GM10266 (cell line): ENCODE measurements around the gene PTPN14.

Experiments used
- DNase-seq: peaks from one replicate; pipeline ENCODE4 v3.0.0; 2012; ENCODE audit errors: extremely low spot score
- TF ChIP-seq, protein P1 (sequence below): IDR thresholded peaks from 2 replicates; pipeline ENCODE4 v1.5.1; 2012; ENCODE audit warnings: mild to moderate bottlenecking, low read depth; ENCODE audit not compliant: control insufficient read depth, insufficient read depth; ENCODE audit errors: missing control alignments

PTPN14 gene

DNA sequence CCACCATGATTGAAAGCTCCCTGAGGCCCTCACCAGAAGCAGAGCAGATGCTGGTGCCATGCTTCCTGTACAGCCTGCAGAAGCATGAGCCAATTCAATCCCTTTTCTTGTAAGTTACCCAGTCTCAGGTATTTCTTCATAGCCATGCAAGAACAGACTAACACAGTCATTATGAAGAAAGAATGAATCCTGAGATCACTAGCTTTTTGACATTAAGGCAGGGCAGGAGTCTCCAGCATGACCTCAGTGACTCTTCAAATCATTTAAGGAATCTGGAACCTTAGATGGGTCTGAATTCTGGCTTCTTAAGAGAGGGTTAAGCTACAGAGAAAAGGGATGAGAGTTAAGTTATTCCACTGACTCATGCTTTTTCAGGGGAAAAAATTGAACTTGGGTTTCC is 79.0 kb downstream of the PTPN14 start:
- no peak for DNase-seq
- TF ChIP-seq, protein P1, sequence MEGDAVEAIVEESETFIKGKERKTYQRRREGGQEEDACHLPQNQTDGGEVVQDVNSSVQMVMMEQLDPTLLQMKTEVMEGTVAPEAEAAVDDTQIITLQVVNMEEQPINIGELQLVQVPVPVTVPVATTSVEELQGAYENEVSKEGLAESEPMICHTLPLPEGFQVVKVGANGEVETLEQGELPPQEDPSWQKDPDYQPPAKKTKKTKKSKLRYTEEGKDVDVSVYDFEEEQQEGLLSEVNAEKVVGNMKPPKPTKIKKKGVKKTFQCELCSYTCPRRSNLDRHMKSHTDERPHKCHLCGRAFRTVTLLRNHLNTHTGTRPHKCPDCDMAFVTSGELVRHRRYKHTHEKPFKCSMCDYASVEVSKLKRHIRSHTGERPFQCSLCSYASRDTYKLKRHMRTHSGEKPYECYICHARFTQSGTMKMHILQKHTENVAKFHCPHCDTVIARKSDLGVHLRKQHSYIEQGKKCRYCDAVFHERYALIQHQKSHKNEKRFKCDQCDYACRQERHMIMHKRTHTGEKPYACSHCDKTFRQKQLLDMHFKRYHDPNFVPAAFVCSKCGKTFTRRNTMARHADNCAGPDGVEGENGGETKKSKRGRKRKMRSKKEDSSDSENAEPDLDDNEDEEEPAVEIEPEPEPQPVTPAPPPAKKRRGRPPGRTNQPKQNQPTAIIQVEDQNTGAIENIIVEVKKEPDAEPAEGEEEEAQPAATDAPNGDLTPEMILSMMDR, result no peak

DNA sequence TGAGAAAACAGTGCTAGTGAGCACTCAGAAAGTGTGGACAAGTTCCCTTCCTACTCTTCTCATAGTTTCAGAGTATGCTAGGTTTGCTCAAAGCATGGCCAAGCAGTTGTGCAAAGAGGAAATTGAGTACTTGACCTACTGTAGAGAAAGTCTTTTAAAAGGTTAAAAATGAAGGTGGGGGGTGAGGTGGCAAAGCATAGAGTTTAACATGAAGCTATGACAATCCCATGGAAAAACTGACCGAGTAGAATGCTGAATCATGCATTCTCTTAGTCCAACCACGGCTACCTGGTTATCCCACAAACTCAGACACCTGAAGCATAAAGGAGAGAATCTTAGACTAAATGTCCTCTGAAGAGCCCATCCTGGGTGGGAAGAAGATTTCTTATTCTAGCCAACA is 79.9 kb downstream of the PTPN14 start:
- TF ChIP-seq, protein P1, result no peak
- DNase-seq, result no peak

DNA sequence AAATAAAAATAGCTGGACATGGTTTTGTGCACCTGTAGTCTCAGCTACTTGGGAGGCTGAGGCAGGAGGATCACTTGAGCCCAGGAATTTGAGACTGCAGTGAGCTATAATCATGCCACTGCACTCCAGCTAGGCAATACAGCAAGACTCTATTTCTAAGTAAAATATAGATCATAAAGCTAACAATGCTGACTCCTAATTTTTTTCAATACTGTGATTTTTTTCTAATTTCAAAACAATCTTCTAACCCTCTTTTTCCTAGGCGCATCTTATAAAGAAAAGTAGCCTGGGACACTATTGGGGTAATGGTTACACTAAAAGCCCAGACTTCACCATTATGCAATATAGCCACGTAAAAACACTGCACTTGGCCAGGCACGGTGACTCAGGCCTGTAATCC is 81.3 kb downstream of the PTPN14 start:
- TF ChIP-seq, protein P1, result no peak
- DNase-seq, result no peak

DNA sequence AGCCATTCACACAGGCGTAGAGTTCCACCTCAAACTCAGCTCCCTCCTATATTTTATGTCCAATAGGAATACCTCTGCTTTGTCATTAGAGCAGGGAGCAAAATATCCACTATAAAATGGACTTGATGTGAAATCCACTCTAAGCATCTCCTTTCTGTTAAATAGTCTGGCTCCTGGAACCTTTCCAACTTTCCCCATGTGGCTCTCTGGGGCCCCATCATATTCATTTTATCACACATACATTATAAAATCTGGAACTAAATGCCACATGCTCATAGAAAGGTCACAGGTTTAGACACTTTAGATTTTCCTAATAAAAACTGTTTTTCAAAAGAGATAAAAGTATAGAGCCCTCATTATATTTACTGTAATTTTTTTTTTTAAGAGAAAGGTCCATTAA is 82.1 kb downstream of the PTPN14 start:
- TF ChIP-seq, protein P1, result no peak

DNA sequence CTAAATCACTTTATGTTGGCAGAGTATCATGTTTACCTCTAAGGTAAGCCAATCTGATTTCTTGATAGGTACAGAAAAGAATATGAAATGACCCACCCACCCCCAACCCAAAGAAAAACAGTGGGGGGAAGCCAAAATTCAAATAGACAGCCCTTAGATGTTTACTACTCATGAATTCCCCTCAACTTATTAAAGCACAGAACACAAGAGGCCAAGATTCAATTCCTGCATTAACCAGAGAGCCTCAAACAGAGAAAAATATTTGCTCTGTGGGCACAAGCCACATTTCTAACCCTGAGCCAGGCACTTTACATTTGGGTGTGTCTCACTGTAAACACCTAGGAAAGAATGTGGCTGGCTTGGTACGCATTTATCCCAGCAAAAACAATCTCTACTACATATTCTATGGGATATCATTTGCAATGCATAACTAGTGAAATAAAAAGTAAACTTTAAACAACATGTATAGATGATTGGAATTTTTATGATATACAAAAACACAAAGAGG is 84.3 kb downstream of the PTPN14 start:
- TF ChIP-seq, protein P1, result no peak
- DNase-seq, result no peak

More for the DNA sequence above, 82.1 kb downstream of the PTPN14 start:
- DNase-seq, result no peak

DNA sequence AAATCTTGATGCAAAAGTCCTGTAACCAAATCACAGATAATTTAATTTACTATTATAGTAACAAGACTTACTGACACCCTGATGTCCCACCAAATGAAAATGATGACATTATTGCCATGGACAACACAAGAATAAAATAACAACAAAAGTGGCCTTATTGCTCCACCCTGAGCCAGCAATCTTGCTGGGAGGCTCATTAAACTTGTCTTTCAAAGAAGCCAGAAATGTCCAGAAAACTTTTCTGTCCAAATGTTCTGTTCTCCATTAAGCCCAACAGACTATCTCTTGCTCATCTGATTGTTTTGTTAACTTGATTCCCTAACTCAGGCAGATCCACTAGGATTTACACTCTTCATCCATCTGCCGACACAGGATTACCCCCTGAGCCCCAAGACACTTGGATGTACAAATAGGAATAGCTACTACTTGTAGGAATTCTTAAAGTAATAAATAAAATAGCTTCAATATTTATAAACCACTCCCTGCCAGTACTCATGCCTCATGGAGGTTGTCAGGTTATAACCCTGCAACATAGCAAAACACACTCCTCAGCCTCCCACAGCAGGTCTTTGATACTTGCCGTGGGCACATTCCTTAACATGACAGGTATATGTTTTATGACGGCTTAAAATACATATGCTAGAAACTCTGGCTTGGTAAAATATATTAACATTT is 84.9 kb downstream of the PTPN14 start:
- no peak for DNase-seq
- TF ChIP-seq, protein P1, result no peak

DNA sequence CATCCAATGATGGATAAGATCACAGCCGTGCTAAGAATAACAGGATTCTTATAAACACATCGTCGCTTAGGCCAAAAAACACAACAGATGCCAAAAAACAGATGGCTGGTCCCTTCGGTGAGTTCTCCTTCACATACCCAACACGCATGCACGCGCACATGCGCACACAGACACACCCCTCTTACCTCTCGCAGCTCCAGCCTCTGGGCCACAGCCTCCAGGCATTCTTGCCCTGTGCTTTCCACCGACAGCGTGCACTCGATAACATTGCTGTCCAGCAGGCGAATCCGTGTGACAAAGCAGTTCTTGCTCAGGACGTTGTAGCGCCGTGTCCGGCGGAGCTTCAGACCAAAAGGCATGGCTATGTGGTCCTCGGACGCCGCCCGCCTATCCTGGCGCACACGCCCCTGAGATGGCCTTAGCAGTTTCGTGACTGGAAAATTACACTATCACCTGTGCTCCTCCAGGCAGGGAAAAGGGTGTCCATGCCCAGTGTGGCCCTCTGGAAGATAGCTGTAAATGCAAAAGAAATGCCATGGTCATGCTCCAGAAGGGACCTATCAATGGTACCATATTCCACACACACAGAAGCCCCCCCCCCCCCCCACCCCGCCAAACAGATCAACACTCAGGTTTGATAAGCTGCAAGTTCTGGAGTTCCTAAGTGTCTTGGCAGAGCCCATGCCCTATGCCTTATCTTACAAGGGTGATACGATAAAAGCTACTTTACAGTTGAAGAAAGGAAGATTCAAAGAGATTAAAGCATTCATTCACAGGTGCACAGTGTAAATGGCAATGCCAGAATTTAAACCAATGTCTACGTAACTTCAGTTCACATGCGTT is 86.7 kb downstream of the PTPN14 start:
- no peak for DNase-seq
- TF ChIP-seq, protein P1, result no peak
